Measurements from ENCODE around the gene CA5A. TPM values are rescaled to one million over a fixed set of nuclear protein-coding genes. Genes with fewer than 3 reads are reported as not detected.
A peak's percentile ranks its signal among the peaks of the same experiment; 100 is the strongest.

The CA5A gene
- polyA plus RNA-seq, 2 of the 4 experiments (the other 2 are of a cell fraction): not detected

GRCh38 chr16:87854907-87855683 is 81.2 kb downstream of the CA5A start (continued):
- no peak for TF ChIP-seq BHLHE40 (IDR thresholded peaks at IDR 0.05; ENCODE audit: low read depth, low read length)
- no peak; the same call in 1 of the 2 replicates for TF ChIP-seq POLR2AphosphoS2 (conservative IDR thresholded peaks at IDR 0.05; ENCODE audit: low read length)
- TF ChIP-seq ZNF302 (CRISPR knock-in tag; IDR thresholded peaks at IDR 0.05): no peak
- no peak for TF ChIP-seq EHMT2 (IDR thresholded peaks at IDR 0.05; ENCODE audit: low read depth)
- TF ChIP-seq MAX (IDR thresholded peaks at IDR 0.05): peak; percentile 46; the same call in 1 of the 2 replicates
- TF ChIP-seq EP300 (IDR thresholded peaks at IDR 0.05): no peak
- 0 out of 2 replicates have a peak, but pooled peaks have one; percentile 65 for TF ChIP-seq FOSB (CRISPR knock-in tag; IDR thresholded peaks at IDR 0.05)
- no peak for TF ChIP-seq JUNB (IDR thresholded peaks at IDR 0.05)
- no peak for TF ChIP-seq BCL3 (IDR thresholded peaks at IDR 0.05)
- TF ChIP-seq HOXB13 (CRISPR knock-in tag; IDR thresholded peaks at IDR 0.05; ENCODE audit: low read depth): peak; percentile 39; the same call in 1 of the 2 replicates
- TF ChIP-seq NFE2L2 (conservative IDR thresholded peaks at IDR 0.05; ENCODE audit: low read length): no peak
- no peak for TF ChIP-seq FOXS1 (CRISPR knock-in tag; IDR thresholded peaks at IDR 0.05)
- no peak for TF ChIP-seq ESRRA (IDR thresholded peaks at IDR 0.05; ENCODE audit: borderline replicate concordance, low read length)
- no peak for TF ChIP-seq ATOH8 (CRISPR knock-in tag; IDR thresholded peaks at IDR 0.05; ENCODE audit: low read depth)
- TF ChIP-seq RFX5 (IDR thresholded peaks at IDR 0.05): no peak
- no peak for TF ChIP-seq E2F6 (IDR thresholded peaks at IDR 0.05; ENCODE audit: borderline replicate concordance, low read depth)
- no peak for TF ChIP-seq FOSL2 (IDR thresholded peaks at IDR 0.05)
- TF ChIP-seq FOSL2 (CRISPR knock-in tag; IDR thresholded peaks at IDR 0.05): no peak
- no peak for TF ChIP-seq KDM1A (IDR thresholded peaks at IDR 0.05; ENCODE audit: low read depth)
- no peak for TF ChIP-seq KDM5A (IDR thresholded peaks at IDR 0.05)
- TF ChIP-seq RARB (CRISPR knock-in tag; IDR thresholded peaks at IDR 0.05): no peak; the same call in 1 of the 2 replicates
- no peak for TF ChIP-seq CHD2 (IDR thresholded peaks at IDR 0.05; ENCODE audit: low read length, partially characterized antibody)
- no peak; a peak in 2 of 5 replicates for TF ChIP-seq JUN (IDR thresholded peaks at IDR 0.05)
- TF ChIP-seq CHD4 (IDR thresholded peaks at IDR 0.05; ENCODE audit: borderline replicate concordance): no peak
- TF ChIP-seq ZFP36 (IDR thresholded peaks at IDR 0.05; ENCODE audit: borderline replicate concordance, partially characterized antibody): no peak
- TF ChIP-seq POLR2A (IDR thresholded peaks at IDR 0.05; ENCODE audit: low read length): no peak
- 0 out of 2 replicates have a peak, but pooled peaks have one; percentile 66 for TF ChIP-seq EHF (CRISPR knock-in tag; IDR thresholded peaks at IDR 0.05)
- TF ChIP-seq SREBF2 (IDR thresholded peaks at IDR 0.05): no peak
- TF ChIP-seq PBX3 (IDR thresholded peaks at IDR 0.05): 0 out of 2 replicates have a peak, but pooled peaks have one; percentile 23
- no peak for TF ChIP-seq GATA3 (IDR thresholded peaks at IDR 0.05; ENCODE audit: borderline replicate concordance)
- no peak for TF ChIP-seq RAD21 (conservative IDR thresholded peaks at IDR 0.05 in 1 of 2, IDR thresholded peaks at IDR 0.05 in 1 of 2)
- no peak for TF ChIP-seq HOXB5 (CRISPR knock-in tag; IDR thresholded peaks at IDR 0.05)

Data from A549 (cell line).